ENCODE results near the gene USP12.

DNA sequence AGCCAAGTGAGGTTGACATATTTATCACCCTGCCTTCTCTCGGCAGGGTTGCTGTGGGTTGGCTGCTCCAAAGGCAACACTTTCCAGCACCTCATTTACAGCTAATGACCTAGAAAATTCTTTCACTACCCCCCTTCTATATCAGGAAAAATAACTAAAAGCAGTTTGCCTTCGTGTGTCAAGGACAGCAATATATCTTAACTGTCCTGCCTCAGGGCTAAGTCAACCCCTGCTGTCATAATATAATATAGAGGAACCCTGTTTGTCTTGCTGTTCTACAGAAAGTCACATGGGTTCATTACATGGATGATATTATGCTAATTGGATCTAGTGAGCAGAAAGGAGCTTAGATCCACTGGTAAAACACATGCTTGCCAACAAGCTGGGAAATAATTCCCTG, 28.1 kb upstream of the USP12 start:
- no peak for TF ChIP-seq EZH2 (IDR thresholded peaks at IDR 0.05; ENCODE audit: insufficient read depth, low read length)
- TF ChIP-seq, protein P1, sequence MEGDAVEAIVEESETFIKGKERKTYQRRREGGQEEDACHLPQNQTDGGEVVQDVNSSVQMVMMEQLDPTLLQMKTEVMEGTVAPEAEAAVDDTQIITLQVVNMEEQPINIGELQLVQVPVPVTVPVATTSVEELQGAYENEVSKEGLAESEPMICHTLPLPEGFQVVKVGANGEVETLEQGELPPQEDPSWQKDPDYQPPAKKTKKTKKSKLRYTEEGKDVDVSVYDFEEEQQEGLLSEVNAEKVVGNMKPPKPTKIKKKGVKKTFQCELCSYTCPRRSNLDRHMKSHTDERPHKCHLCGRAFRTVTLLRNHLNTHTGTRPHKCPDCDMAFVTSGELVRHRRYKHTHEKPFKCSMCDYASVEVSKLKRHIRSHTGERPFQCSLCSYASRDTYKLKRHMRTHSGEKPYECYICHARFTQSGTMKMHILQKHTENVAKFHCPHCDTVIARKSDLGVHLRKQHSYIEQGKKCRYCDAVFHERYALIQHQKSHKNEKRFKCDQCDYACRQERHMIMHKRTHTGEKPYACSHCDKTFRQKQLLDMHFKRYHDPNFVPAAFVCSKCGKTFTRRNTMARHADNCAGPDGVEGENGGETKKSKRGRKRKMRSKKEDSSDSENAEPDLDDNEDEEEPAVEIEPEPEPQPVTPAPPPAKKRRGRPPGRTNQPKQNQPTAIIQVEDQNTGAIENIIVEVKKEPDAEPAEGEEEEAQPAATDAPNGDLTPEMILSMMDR (IDR thresholded peaks at IDR 0.05; ENCODE audit: insufficient read depth, low read depth, low read length) = no peak

All from astrocyte (in vitro differentiated cells and primary cell).